ENCODE measurements around the gene TCF20.

Gene TCF20

GRCh38 chr22:42307806-42308563 is 37.5 kb upstream of the TCF20 start:
- Histone ChIP-seq H3K27ac (no peak overlapping the region), H3K4me3 (IDR thresholded peaks at IDR 0.05; ENCODE audit: insufficient read depth, low read depth, low read length) (no peak overlapping the region), H3K79me2 (ENCODE audit: insufficient read depth, low read depth) (no peaks in the 10 kb centered on the region), H2AFZ (ENCODE audit: low read depth) (no peak overlapping the region), H3K4me2 (no peak overlapping the region), H3K27me3 (ENCODE audit: insufficient read depth, low read depth) (no peaks in the 10 kb centered on the region), H3K4me1 (ENCODE audit: low read depth, poor library complexity, severe bottlenecking) (no peaks in the 10 kb centered on the region), H4K20me1 (ENCODE audit: insufficient read depth) (no peaks in the 10 kb centered on the region), H3K9ac (no peak overlapping the region), H3K36me3 (ENCODE audit: insufficient read depth) (no peaks in the 10 kb centered on the region)
- no peak for TF ChIP-seq CTCF (conservative IDR thresholded peaks at IDR 0.05; ENCODE audit: low read depth, low read length)

DNA sequence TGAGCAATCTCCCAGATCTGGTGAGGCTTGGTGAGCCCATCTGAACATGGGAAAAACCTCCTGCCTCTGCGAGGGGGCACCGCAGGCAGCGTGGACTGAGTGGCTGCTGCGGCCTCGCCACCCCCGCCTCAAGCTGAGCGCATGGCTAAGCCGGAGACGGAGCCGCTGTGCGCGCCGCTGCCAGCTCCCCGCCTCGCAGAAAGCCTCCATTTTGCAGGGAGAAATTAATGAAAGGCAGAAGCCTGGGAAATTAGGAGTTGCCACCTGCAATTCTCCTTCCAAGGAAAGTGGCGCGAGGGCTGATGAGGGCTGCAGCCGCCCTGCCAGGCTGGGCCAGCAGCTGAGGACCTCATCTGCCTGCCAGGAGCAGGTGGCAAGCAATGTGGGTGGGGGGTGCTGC is 35.6 kb upstream of the TCF20 start:
- H3K27me3 ChIP-seq (ENCODE audit: insufficient read depth, low read depth): no peaks in the 10 kb centered on the region
- H3K9ac ChIP-seq: no peak overlapping the region
- no peaks in the 10 kb centered on the region for H4K20me1 ChIP-seq (ENCODE audit: insufficient read depth)
- no peaks in the 10 kb centered on the region for H3K36me3 ChIP-seq (ENCODE audit: insufficient read depth)
- no peak for TF ChIP-seq CTCF (conservative IDR thresholded peaks at IDR 0.05; ENCODE audit: low read depth, low read length)
- H2AFZ ChIP-seq (ENCODE audit: low read depth): no peak overlapping the region
- H3K4me1 ChIP-seq (ENCODE audit: low read depth, poor library complexity, severe bottlenecking): no peaks in the 10 kb centered on the region
- no peak overlapping the region for H3K4me2 ChIP-seq
- no peak overlapping the region for H3K4me3 ChIP-seq (IDR thresholded peaks at IDR 0.05; ENCODE audit: insufficient read depth, low read depth, low read length)
- no peaks in the 10 kb centered on the region for H3K79me2 ChIP-seq (ENCODE audit: insufficient read depth, low read depth)
- no peak overlapping the region for H3K27ac ChIP-seq

- Histone ChIP-seq H3K4me1 (ENCODE audit: low read depth, poor library complexity, severe bottlenecking) (peaks cover 7% of the 10 kb centered on the region), H3K27ac (no peak overlapping the region), H3K79me2 (ENCODE audit: insufficient read depth, low read depth) (no peaks in the 10 kb centered on the region), H4K20me1 (ENCODE audit: insufficient read depth) (no peaks in the 10 kb centered on the region), H3K27me3 (ENCODE audit: insufficient read depth, low read depth) (no peaks in the 10 kb centered on the region), H3K9ac (no peak overlapping the region), H2AFZ (ENCODE audit: low read depth) (no peak overlapping the region), H3K36me3 (ENCODE audit: insufficient read depth) (no peaks in the 10 kb centered on the region), H3K4me3 (IDR thresholded peaks at IDR 0.05; ENCODE audit: insufficient read depth, low read depth, low read length) (no peak overlapping the region), H3K4me2 (no peak overlapping the region)
- no peak for TF ChIP-seq CTCF (conservative IDR thresholded peaks at IDR 0.05; ENCODE audit: low read depth, low read length)
Observed at GRCh38 chr22:42304324-42304790, 33.9 kb upstream of the TCF20 start.

DNA sequence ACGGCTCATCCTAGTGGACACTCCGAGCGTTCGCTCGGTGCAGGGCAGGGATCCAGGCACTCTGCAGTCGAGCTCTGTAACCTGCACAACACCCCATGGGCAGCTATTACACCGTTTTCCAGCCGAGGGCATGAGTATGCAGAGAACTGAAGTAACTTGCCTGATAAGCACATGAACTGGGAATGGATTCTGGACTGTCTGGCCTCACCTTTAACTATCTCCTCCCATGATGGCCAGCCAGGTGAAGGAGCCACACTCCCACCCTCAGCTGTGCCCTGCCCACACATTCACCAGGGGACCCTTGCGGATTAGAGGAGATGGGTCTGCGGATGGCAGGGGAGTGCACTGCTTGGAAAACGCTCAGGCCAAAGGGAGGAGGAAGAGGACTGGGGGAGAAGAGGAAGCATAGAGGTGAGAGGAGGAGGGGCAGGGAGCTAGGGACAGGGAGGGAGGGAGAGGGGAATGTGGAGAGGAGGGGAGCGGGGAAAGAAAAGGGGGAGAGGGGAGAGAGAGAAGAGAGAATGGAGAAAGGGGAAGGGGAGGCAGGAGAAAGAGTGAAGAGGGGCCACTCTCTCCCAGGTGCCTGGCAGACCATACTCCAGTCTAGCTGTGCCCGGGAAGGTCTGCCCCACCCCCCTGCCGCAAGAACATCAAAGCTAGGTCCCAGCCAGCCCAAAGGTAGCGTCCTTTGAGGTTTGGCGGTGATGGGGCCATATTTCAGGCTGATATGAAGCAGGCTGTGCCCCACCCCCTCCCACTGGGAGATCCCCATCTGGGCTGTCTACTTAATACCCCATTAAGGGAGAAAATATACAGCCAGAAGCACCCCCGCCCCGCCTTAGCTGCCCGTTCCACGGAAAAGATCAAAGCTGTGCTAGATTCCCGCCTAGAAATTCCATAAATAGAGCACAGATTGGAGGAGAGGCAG is 33.2 kb upstream of the TCF20 start:
- TF ChIP-seq CTCF (conservative IDR thresholded peaks at IDR 0.05; ENCODE audit: low read depth, low read length): no peak
- Histone ChIP-seq H3K36me3 (ENCODE audit: insufficient read depth) (no peaks in the 10 kb centered on the region), H3K4me1 (ENCODE audit: low read depth, poor library complexity, severe bottlenecking) (peaks cover 7% of the 10 kb centered on the region), H3K4me3 (IDR thresholded peaks at IDR 0.05; ENCODE audit: insufficient read depth, low read depth, low read length) (no peak overlapping the region), H3K27ac (no peak overlapping the region), H2AFZ (ENCODE audit: low read depth) (no peak overlapping the region), H3K79me2 (ENCODE audit: insufficient read depth, low read depth) (no peaks in the 10 kb centered on the region), H3K4me2 (no peak overlapping the region), H3K9ac (no peak overlapping the region), H4K20me1 (ENCODE audit: insufficient read depth) (no peaks in the 10 kb centered on the region), H3K27me3 (ENCODE audit: insufficient read depth, low read depth) (no peaks in the 10 kb centered on the region)

Data from KMS-11 (cell line).